ENCODE data around the gene ANXA9.

The ANXA9 gene

DNA sequence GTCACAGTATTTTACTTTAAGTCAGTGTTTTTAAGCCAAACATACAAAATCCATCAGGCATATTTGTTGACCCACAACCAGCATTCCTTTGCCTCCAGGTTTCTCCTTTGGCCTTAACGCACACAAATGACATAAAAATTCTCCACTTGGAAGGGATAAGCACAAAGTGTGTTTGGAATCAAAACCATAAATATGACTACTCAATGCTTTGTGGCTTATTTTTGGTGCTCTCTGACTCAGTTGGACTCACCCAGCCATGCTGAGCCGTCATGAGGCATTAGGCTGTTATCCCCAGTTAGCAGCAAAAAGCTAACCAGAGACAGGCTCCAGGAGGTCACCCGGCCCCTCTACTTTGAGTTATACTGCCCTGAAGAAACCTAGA lies 27.1 kb downstream of the ANXA9 start:
- TF ChIP-seq, protein P1, sequence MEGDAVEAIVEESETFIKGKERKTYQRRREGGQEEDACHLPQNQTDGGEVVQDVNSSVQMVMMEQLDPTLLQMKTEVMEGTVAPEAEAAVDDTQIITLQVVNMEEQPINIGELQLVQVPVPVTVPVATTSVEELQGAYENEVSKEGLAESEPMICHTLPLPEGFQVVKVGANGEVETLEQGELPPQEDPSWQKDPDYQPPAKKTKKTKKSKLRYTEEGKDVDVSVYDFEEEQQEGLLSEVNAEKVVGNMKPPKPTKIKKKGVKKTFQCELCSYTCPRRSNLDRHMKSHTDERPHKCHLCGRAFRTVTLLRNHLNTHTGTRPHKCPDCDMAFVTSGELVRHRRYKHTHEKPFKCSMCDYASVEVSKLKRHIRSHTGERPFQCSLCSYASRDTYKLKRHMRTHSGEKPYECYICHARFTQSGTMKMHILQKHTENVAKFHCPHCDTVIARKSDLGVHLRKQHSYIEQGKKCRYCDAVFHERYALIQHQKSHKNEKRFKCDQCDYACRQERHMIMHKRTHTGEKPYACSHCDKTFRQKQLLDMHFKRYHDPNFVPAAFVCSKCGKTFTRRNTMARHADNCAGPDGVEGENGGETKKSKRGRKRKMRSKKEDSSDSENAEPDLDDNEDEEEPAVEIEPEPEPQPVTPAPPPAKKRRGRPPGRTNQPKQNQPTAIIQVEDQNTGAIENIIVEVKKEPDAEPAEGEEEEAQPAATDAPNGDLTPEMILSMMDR (IDR thresholded peaks at IDR 0.05; ENCODE audit: low read length, missing control alignments) = no peak
- H3K4me3 ChIP-seq (replicated peaks; ENCODE audit: low read depth, low read length) = peak overlapping the region; percentile 98
- DNase-seq (ENCODE audit: low read depth) = no peak

DNA sequence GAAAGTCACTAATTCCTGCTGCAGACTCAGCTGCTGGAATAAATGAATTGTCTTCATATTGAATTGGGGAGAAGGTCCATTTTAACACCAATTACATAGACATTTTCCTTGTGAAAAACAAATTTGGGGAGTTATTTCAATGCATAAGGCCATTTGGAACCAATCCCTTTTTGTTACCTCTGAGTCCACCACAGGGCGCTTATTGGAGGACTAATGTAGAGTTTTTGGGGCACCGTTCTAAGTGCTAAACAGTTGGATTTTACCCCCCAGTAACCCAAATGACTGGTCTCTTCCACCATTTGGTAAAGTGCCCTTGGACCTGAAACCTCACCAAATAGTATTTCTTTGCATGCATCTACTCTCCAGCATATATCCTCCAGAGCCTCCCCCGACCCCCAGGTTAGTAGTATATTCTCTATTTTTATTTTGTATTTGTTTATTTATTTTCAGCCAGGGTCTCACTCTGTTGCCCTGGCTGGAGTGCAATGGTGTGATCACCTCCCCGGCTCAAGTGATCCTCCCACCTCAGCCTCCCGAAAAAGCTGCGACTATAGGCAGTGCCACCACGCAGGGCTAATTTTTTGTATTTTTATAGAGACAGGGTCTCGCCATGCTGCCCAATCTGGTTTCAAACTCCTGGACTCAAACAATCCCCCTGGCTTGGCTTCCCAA lies 27.7 kb downstream of the ANXA9 start:
- H3K4me3 ChIP-seq (replicated peaks; ENCODE audit: low read depth, low read length) = peak overlapping the region; percentile 98
- no peak for DNase-seq (ENCODE audit: low read depth)
- TF ChIP-seq, protein P1 (IDR thresholded peaks at IDR 0.05; ENCODE audit: low read length, missing control alignments) = no peak

DNA sequence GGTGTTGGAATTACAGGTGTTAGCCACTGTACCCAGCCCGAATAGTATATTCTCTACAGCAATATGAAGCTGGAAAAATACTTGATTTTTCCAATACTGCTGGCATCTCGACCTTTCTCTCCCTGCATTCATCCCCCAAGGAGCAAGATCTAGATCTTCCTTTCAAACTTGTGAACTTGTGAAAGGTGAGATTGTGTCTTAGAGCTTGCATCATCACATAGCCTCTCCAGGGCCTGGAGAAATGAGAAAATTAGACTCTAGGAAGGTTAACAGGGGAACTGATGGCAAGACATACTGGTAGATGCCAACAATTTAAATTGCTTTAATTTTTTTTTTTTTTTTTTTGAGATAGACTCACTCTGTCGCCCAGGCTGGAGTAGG lies 28.2 kb downstream of the ANXA9 start:
- H3K4me3 ChIP-seq (replicated peaks; ENCODE audit: low read depth, low read length) = no peak overlapping the region
- DNase-seq (ENCODE audit: low read depth) = no peak
- TF ChIP-seq, protein P1 (IDR thresholded peaks at IDR 0.05; ENCODE audit: low read length, missing control alignments) = no peak

DNA sequence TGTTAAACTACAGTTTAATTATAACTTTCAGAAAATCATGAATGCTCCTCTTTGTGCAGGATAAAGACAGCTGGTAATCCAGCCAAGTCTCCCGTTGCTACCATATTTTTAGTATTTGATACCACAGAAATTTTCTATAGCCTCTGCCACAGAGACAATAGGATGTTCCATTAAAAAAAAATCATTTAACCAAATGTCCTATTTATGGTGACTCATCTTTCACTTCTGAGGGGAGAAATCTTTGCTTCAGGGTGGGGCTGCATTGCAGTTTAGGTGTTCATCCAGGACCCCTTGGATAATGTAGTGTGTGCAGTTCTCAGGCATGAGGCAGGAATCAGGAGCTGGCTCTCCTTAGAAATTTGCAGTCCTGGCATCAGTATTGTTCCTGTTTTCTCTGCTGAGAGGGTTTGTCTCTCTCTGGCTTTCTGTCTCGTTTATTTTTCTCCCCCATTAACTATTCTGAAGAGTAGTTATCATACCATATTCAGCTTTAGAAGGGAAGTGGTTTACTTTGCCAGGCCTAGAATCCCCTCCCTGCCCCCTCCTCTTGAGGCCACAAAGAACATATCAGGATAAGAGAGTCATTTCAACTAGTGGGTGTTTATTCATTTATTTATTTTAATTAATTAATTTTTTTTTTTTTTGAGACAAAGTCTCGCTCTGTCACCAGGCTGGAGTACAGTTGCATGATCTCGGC lies 29.2 kb downstream of the ANXA9 start:
- no peak overlapping the region for H3K4me3 ChIP-seq (replicated peaks; ENCODE audit: low read depth, low read length)
- TF ChIP-seq, protein P1 (IDR thresholded peaks at IDR 0.05; ENCODE audit: low read length, missing control alignments) = no peak
- DNase-seq (ENCODE audit: low read depth) = no peak

DNA sequence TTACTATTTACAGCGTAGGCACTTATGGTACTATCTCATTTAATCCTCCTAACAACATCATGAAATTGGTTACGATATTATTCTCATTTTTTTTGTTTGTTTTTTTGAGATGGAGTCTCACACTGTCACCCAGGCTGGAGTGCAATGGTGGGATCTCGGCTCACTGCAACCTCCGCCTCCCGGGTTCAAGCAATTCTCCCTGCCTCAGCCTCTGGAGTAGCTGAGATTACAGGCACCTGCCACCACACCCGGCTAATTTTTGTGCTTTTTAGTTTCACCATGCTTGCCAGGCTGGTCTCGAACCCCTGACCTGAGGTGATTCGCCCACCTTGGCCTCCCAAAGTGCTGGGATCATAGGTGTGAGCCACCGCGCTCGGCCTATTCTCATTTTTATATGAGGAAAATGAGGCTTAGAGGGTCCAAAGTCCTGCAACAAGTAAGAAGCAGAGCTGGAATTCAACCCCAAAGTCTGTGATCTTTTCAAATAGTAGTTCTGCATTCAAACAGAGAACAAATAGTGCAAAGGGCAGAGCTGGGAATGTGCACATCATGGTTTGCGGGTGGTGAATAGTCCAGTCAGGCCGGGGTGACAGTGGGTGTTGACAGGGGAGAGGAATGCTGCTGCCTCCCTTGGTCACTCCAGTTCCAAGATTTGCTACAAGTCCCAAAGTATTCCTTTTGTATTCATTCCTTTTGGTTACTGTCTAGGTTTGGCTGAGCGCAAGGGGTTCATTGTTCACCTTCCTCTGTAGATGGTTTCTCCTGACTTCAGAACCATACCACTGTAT lies 30.8 kb downstream of the ANXA9 start:
- TF ChIP-seq, protein P1 (IDR thresholded peaks at IDR 0.05; ENCODE audit: low read length, missing control alignments) = no peak
- H3K4me3 ChIP-seq (replicated peaks; ENCODE audit: low read depth, low read length) = no peak overlapping the region
- peak; percentile 56 for DNase-seq (ENCODE audit: low read depth)

DNA sequence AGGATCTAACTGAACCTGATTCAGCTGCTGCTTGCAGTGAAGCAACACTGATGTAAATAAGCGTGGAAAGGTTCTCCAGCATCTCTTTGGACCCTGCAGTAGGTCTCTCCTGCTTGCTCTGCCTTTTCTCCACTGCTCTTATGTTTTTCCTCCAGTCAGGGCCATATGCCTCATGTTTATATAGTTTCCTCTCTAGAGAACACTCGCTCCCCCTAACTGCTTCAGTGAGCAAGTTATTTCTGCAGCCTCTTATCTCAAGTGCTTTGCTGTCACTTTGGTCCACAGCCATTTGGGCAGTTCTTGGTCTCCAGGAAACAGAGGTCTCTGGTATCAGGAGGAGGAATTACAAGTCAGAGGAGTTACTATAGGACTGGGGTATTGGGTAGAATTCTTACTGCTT lies 31.4 kb downstream of the ANXA9 start:
- TF ChIP-seq, protein P1 (IDR thresholded peaks at IDR 0.05; ENCODE audit: low read length, missing control alignments) = peak; percentile 28
- no peak overlapping the region for H3K4me3 ChIP-seq (replicated peaks; ENCODE audit: low read depth, low read length)
- peak; percentile 73 for DNase-seq (ENCODE audit: low read depth)

Measured in fibroblast of pulmonary artery (primary cell).